ENCODE data around the gene TBC1D1. TPM values are rescaled to one million over a fixed set of nuclear protein-coding genes. Genes with fewer than 3 reads are reported as not detected.

The TBC1D1 gene
- total and polyA plus RNA-seq, 2 of the 8 experiments (the other 6 are each of a cell fraction or from before 2014, with no cell fraction given): 96.9 to 162 TPM

DNA sequence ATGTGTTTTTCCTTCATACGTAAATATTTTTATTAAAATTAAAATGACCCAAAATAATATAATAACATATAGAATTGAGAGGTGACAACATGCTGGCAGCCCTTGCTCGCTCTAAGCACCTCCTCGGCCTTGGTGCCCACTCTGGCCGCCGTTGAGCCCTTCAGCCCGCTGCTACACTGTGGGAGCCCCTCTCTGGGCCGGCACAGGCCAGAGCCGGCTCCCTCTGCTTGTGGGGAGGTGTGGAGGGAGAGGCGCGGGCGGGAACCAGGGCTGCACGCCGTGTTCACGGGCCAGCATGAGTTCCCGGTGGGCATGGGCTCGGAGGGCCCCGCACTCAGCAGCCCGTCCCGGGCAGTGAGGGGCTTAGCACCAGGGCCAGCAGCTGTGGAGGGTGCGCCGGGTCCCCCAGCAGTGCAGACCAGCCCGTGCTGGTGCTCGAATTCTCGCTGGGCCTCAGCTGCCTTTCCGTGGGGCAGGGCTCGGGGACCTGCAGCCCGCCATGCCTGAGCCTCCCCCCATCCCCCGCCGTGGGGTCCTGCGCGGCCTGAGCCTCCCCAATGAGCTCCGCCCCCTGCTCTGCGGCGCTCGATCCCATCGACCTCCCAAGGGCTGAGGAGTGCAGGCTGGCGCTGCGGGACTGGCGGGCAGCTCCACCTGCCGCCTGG is 291.6 kb downstream of the TBC1D1 start (continued):
- TF ChIP-seq CHD7 (IDR thresholded peaks at IDR 0.05; ENCODE audit: insufficient replicate concordance, low read length) (no peak), HDAC6 (IDR thresholded peaks at IDR 0.05; ENCODE audit: low read depth, low read length) (no peak), BRCA1 (IDR thresholded peaks at IDR 0.05; ENCODE audit: low read depth, low read length) (no peak), BACH1 (IDR thresholded peaks at IDR 0.05; ENCODE audit: low read length) (no peak), CEBPB (IDR thresholded peaks at IDR 0.05; ENCODE audit: low read depth, low read length) (no peak), EGR1 (IDR thresholded peaks at IDR 0.05; ENCODE audit: borderline replicate concordance, low read depth, low read length) (no peak), EZH2 (IDR thresholded peaks at IDR 0.05; ENCODE audit: low read depth, low read length, severe bottlenecking) (no peak), POLR2A (IDR thresholded peaks at IDR 0.05; ENCODE audit: control extremely low read depth in 1 of 2, low read depth in 2 of 2, low read length in 2 of 2) (no peak), RNF2 (IDR thresholded peaks at IDR 0.05; ENCODE audit: borderline replicate concordance, low read depth, low read length, missing control alignments, poor library complexity, severe bottlenecking) (no peak)
